GOT3 (cell line): Measurements from ENCODE around the gene CFDP1.
"Not testable (repeated sequence)": the region's sequence is repeated elsewhere in the genome, so short reads cannot be mapped to it uniquely, and the experiment has no call there.

Experiments
- DNase-seq: peaks from one replicate; lab custom pipeline; 2025; ENCODE audit warnings: mixed read lengths; lab: John Stamatoyannopoulos, UW

The CFDP1 gene

GRCh38 chr16:75458439-75458838 lies 25.1 kb upstream of the CFDP1 start:
- no peak for DNase-seq

GRCh38 chr16:75458029-75458428 lies 24.7 kb upstream of the CFDP1 start:
- DNase-seq, result no peak

- no peak for DNase-seq
Measured at GRCh38 chr16:75457485-75458021, 24.2 kb upstream of the CFDP1 start.

GRCh38 chr16:75456971-75457370 lies 23.7 kb upstream of the CFDP1 start:
- DNase-seq, result no peak

GRCh38 chr16:75456486-75456885 lies 23.2 kb upstream of the CFDP1 start:
- DNase-seq, result not testable (repeated sequence)

- DNase-seq, result no peak
Measured at GRCh38 chr16:75455677-75456076, 22.4 kb upstream of the CFDP1 start.

- DNase-seq, result no peak
Measured at GRCh38 chr16:75452464-75453190, 19.3 kb upstream of the CFDP1 start.

GRCh38 chr16:75446416-75446815 lies 13.1 kb upstream of the CFDP1 start:
- DNase-seq, result no peak

- no peak for DNase-seq
Measured at GRCh38 chr16:75445298-75445697, 12.0 kb upstream of the CFDP1 start.

GRCh38 chr16:75443298-75443697 lies 10.0 kb upstream of the CFDP1 start:
- DNase-seq, result no peak

- DNase-seq, result peak; percentile 63
Measured at GRCh38 chr16:75433732-75434413, 570 bp upstream of the CFDP1 start.

- no peak for DNase-seq
Measured at GRCh38 chr16:75429621-75430403, 3.5 kb downstream of the CFDP1 start.

- not testable (repeated sequence) for DNase-seq
Measured at GRCh38 chr16:75426524-75426923, 6.8 kb downstream of the CFDP1 start.

GRCh38 chr16:75424105-75424762 lies 9.1 kb downstream of the CFDP1 start:
- DNase-seq, result not testable (repeated sequence)

- DNase-seq, result no peak
Measured at GRCh38 chr16:75423723-75424104, 9.6 kb downstream of the CFDP1 start.

- DNase-seq, result no peak
Measured at GRCh38 chr16:75421820-75422126, 11.5 kb downstream of the CFDP1 start.

- no peak for DNase-seq
Measured at GRCh38 chr16:75420987-75421819, 12.1 kb downstream of the CFDP1 start.

GRCh38 chr16:75416904-75417565 lies 16.3 kb downstream of the CFDP1 start:
- DNase-seq, result no peak

GRCh38 chr16:75415169-75415905 lies 18.0 kb downstream of the CFDP1 start:
- no peak for DNase-seq

GRCh38 chr16:75413951-75414350 lies 19.4 kb downstream of the CFDP1 start:
- DNase-seq, result no peak
